ENCODE measurements around the gene MAPT.

Gene MAPT

GRCh38 chr17:45976391-45976754 lies 82.0 kb downstream of the MAPT start:
- DNase-seq = no peak

GRCh38 chr17:45976755-45977505 lies 82.6 kb downstream of the MAPT start:
- DNase-seq = no peak

DNA sequence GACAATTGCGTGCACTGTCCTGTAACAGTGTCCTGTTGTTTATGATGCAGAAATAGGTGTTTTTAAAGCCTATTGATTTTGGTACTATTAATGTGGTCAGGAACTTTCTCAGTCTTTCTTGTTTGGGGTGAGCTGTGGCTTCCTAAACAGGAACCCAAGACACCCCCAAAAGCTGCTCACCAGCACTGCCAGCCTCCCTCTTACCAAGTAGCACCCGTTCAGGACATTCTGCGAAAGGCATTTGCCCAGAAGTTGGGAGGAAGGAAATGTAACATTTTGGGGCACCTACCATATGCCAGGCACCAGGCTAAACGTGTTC lies 83.1 kb downstream of the MAPT start:
- no peak for DNase-seq

GRCh38 chr17:45977976-45978626 lies 83.7 kb downstream of the MAPT start:
- no peak for DNase-seq

DNA sequence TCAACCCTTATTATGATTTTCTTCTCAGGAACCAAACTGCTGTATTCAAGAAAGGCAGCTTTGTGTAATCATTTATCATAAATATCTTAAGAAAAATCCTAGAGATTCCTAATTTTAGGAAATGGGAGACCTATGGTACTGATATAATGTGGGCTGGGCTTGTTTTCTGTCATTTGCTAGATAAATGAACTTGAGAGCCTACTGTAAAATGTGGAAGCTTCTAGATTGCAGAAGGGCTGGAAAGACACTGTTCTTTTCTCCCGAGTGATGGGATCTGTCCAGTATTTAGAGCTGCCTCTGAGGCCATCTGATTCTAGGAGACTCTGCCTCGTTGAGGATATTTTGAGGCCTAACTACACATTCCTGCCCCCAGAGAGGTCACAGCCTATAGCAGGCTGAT lies 84.8 kb downstream of the MAPT start:
- DNase-seq = no peak

DNA sequence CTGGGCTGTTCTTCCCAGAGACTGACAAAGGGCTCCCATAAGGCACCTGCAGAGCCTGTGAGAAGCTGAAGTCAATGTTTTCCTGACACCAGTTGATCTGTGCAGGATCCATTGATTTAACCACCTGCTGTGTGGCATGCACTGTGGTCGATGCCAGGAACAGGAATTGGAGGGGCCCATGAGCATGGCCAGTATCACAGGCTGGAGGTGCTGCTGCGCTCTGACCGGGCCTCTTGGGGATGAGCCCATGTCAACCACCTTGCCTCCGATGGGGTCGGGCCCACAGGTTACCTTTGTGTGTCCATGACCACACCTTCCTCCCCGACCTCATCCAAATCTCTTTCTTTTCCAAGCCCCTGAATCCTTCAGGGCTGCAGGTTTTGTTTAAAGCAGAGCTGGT lies 86.5 kb downstream of the MAPT start:
- no peak for DNase-seq

GRCh38 chr17:45981306-45981705 lies 87.0 kb downstream of the MAPT start:
- DNase-seq = no peak

- no peak for DNase-seq
These were observed 88.6 kb downstream of the MAPT start for GRCh38 chr17:45982791-45983613.

GRCh38 chr17:45983614-45984310 lies 89.4 kb downstream of the MAPT start:
- no peak for DNase-seq

DNA sequence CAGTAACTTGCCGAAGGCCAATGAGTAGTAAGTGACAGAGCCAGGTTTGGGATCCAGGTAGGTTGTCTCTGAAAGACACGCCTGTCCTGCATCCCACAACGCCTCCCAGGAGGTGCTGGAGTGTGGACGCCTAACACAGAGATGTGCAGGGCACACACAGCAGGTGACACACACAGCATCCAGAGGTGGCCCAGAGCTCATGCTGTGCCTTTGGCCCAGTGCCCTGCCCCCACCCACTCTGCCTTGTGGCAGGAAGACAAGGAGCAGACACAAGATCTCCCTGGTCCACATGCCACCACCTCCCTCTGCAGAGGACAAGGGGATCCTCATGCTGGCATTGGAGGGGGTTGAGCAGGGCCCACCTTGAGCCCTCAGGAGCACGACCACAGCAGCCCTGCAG lies 90.0 kb downstream of the MAPT start:
- DNase-seq = no peak

DNA sequence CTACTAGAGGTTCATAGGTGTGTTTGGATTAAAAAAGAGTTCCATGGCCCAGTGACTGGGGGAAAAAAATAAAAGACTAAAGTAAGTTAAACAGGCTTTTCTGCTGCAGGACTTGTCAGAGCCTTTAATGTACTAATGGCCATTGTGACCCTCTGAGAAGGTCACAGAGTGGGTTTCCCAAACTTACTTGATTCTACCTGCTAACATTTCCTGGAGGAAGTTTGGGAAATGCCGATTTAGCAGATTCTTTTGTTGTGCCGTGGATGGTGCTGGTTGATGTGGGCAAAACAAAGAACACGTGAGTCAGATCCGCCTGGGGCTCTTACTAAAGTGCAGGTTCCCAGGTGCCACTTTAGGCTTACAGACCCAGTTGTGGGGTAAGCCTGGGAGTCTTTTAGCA lies 91.1 kb downstream of the MAPT start:
- DNase-seq = no peak

DNA sequence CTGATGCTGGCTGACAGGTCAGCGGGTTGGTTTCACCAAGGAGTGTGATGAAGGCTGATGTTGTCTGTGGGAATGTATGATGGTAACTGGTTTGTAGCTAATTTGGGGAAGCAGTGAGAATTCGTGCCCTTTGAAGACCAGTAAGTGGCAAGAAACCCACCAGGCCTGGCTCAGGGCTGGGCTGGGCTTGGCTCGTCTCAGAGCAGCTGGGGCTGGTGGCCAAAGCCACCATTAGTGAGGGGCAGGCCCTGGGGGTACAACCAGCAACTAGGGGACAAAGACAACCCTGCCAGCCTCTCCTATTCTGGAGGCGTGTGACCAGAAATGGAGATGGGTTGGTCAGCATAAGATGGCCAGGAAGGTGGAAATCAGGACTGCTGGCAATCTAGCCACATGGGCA lies 91.7 kb downstream of the MAPT start:
- DNase-seq = no peak

- DNase-seq = no peak
These were observed 93.4 kb downstream of the MAPT start for GRCh38 chr17:45987706-45988105.

- no peak for DNase-seq
These were observed 95.4 kb downstream of the MAPT start for GRCh38 chr17:45989759-45990158.

DNA sequence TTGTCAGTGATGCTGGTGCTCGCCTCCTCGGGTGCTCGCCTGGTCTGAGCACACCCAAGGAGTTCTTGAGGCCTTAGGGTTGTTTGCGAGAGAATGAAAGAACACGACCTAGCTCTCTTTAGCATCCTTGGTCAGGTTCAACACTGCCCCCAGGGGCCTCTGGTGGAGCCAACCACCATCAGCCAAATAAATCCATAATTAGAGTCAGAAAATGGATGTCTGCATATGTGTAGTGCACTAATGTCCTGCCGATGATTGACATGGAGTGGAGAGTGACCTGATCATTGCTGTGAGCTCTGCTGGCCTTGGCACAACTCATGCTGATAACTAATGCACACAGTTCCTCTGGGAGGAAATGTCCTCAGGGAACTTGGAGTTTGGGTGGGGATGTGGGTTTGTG lies 96.5 kb downstream of the MAPT start:
- DNase-seq = no peak

DNA sequence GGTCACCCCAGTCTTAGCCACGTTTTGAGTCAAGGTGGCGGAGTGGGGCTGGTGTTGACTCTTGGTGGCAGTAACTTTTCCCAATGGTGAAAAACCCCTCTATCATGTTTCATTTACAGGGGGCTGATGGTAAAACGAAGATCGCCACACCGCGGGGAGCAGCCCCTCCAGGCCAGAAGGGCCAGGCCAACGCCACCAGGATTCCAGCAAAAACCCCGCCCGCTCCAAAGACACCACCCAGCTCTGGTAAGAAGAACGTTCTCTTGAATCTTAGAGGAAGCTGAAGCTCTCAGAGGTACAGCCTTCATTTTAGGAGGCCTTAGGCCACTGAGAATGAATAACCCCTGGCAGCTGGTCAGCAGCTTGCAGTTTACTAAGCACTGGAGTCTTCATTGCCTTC lies 97.0 kb downstream of the MAPT start:
- no peak for DNase-seq

DNA sequence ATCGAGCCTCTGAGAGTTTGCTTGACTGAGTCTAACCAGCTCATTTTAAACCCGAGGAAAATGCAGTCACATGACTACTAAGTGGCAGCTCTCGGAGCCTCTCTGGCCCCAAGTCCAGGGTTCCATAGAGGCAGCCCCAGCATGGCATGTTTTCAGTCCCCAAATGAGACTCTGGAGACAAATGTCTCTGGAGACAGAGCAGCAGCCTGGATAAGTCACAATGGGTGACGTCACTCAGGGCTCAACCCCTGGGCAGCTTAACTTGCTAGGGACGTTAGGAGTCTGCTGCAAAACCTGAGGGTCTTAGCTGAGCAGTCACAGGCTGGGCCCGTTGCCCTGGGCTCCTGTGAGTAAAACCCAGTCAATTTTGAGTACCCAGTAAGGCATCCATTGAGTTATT lies 97.8 kb downstream of the MAPT start:
- DNase-seq = no peak

- DNase-seq = no peak
These were observed 98.5 kb downstream of the MAPT start for GRCh38 chr17:45992904-45993303.

DNA sequence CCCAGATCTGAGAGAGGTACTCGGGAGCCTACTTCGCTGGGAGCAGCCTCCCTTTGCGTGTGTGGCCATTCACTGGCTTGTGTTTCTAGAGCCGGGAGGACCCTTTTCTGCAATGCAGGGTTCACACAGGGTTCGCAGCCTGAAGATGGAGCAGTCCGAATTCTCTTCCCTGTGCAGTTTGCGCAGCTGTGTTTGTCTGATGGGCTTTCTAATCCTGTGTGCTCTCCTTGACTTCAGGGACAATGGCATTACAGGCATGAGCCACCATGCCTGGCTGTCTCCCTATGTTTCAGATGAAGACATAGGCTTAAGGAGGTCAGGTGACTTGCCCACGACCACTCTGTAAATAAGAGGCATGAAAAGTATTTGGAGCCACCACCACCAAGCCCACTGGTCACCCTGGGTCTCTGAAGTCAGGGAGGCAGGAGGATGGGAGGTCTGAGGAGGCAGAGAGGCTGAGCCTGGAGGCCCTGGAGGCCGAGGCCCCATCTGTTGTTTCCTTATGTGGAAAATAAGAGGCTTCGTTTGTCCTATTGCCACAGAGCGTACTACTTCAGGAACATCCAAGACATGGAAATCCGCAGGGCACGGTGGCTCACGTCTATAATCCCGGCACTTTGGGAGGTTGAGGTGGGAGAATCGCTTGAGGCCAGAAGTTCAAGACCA lies 99.7 kb downstream of the MAPT start:
- no peak for DNase-seq

DNA sequence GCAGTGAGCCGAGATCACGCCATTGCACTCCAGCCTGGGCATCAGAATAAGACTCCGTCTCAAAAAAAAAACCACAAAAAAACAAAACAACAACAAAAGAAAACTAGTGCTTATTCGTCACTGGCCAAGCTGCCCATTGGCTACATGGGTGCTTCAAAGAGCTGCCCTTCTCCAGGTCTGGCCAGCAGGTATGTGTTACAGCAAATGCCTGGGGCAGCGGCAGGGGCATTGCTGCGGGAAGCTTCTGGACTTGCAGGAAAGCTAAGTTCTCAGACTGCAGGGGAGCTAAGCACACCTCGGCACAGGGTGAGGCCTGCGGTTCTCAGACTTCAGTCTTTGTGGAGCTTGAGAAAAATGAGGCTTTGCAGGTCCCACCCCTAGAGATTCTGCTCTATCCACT lies 100.6 kb downstream of the MAPT start:
- DNase-seq = no peak

- DNase-seq = no peak
These were observed 101.4 kb downstream of the MAPT start for GRCh38 chr17:45995627-45996270.

DNA sequence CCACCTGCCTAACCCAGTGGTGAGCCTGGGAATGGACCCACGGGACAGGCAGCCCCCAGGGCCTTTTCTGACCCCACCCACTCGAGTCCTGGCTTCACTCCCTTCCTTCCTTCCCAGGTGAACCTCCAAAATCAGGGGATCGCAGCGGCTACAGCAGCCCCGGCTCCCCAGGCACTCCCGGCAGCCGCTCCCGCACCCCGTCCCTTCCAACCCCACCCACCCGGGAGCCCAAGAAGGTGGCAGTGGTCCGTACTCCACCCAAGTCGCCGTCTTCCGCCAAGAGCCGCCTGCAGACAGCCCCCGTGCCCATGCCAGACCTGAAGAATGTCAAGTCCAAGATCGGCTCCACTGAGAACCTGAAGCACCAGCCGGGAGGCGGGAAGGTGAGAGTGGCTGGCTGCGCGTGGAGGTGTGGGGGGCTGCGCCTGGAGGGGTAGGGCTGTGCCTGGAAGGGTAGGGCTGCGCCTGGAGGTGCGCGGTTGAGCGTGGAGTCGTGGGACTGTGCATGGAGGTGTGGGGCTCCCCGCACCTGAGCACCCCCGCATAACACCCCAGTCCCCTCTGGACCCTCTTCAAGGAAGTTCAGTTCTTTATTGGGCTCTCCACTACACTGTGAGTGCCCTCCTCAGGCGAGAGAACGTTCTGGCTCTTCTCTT lies 102.1 kb downstream of the MAPT start:
- DNase-seq = no peak
